GM10248 (cell line): ENCODE results near the gene TRIM7.

ENCODE experiments used
- CTCF ChIA-PET: fragments of 300-600 bp; sonication (Branson Sonifier 250); formaldehyde crosslinking; extraction: SDS; loops from one replicate; lab custom pipeline; 2021; ENCODE audit warnings: antibody characterized with exemption; lab: Yijun Ruan, JAX
- POLR2A ChIA-PET: fragments of 350-650 bp; sonication (Branson Sonifier 250); formaldehyde crosslinking; extraction: SDS; loops from one replicate; lab custom pipeline; 2020; ENCODE audit warnings: antibody characterized with exemption; lab: Yijun Ruan, JAX
- DNase-seq: peaks from one replicate; pipeline ENCODE4 v3.0.0; 2012; ENCODE audit errors: extremely low spot score
- CTCF ChIP-seq: IDR thresholded peaks from 2 replicates; pipeline ENCODE4 v1.5.1; 2012; ENCODE audit warnings: mild to moderate bottlenecking, low read depth; ENCODE audit errors: extremely low read depth, missing control alignments, control extremely low read depth

The TRIM7 gene

GRCh38 chr5:181236954-181237641, 32.1 kb upstream of the TRIM7 start:
- CTCF ChIA-PET: interaction anchor here (0.9 kb wide), 1 partner anchor 9 kb away, joined by 3 read pairs; no protein-coding TSS in a partner anchor
- TF ChIP-seq CTCF: no peak
- POLR2A ChIA-PET: interaction anchor here (0.7 to 0.9 kb wide), 2 partner anchors 23 to 25 kb away, joined by 3 read pairs; no protein-coding TSS in a partner anchor
- no peak for DNase-seq

DNA sequence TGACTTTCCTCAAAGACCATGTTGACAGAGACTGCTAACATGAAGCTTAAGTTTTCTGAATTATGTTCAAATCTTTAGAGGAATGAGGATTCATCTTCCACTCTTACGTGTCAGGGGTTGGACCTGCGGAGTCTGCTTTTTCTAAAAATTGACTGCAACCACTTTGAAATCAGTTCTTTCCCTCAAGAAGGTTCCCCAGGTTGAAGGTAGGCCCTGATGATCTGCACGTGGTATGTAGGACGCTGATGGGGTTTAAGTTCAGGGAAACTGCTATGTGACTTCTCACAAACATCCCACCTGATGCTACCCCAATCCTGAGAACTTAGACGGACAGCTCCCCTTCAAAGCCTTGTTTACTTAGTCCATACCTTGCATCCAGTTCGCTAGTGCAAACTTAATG, 31.5 kb upstream of the TRIM7 start:
- no peak for TF ChIP-seq CTCF
- ChIA-PET POLR2A (interaction anchor here (0.7 to 0.9 kb wide), 2 partner anchors 24 kb away, joined by 3 read pairs; no protein-coding TSS in a partner anchor), CTCF (interaction anchor here (0.9 kb wide), 1 partner anchor 10 kb away, joined by 3 read pairs; no protein-coding TSS in a partner anchor)
- DNase-seq: no peak

- ChIA-PET CTCF (interaction anchor here (1.0 to 1.2 kb wide), 2 partner anchors 12 to 68 kb away, joined by 3 read pairs; partner anchors contain the start of gene TRIM41), POLR2A (interaction anchor here (0.7 to 2.1 kb wide), 2 partner anchors 12 to 24 kb away, joined by 3 to 15 read pairs; partner anchors contain the start of gene TRIM41)
- DNase-seq: no peak
Observed at GRCh38 chr5:181235689-181236366, 30.8 kb upstream of the TRIM7 start.

DNA sequence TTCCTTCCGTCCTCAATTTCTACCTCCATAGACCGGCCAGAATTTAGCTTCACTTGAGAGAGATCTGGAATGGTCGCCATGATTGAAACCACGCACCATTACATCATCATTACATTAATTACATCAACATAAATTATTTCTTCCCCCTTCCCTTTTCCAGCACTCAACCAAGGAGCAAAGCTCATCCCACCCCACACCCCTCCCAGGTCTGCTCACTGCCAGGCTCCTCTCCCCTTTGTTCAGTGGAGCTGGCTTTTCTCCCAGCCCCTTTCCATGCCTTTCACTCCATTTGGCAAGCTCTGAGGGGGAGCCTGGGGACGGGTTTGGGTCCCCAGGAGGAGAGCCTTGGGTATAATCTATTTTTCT, 30.3 kb upstream of the TRIM7 start:
- ChIA-PET POLR2A (interaction anchor here (2.1 kb wide), 1 partner anchor 12 kb away, joined by 15 read pairs; the partner anchor contains the start of gene TRIM41), CTCF (interaction anchor here (0.9 to 1.2 kb wide), 3 partner anchors 12 to 67 kb away, joined by 3 to 4 read pairs (median 3); partner anchors contain the start of genes TRIM41 and TRIM52)
- no peak for TF ChIP-seq CTCF
- no peak for DNase-seq

More at GRCh38 chr5:181235689-181236366, 30.8 kb upstream of the TRIM7 start:
- TF ChIP-seq CTCF: no peak

DNA sequence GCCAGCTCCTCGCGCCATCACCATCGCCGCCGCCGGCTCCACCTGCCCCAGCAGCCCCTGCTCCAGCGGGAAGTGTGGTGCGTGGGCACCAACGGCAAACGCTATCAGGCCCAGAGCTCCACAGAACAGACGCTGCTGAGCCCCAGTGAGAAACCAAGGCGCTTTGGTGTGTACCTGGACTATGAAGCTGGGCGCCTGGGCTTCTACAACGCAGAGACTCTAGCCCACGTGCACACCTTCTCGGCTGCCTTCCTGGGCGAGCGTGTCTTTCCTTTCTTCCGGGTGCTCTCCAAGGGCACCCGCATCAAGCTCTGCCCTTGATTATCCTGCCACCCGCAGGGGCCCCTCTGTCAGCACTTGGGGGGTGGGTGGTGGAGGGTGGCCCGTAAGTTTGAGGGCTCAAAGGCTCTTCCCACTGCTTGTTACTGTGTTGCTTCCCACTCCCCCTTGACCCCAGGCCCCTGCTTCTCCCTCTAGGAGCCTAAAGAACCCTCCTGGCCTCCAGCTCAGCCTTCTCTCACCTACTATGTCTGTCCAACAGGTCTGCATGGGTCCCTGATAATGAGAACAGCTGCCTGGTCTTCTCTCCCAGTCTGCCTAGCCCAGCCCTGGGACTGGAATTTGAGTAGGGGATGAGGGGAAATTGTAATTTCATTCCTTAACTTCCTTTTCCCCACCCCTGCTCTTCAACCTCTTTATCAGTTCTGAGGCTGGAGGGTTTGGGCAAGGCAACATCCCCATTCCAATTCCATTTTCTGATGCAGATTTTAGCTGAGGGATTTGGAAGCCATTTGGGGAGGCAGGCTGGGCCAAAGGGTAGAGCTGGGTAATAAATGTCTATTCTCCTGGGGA, 29.7 kb upstream of the TRIM7 start:
- no peak for DNase-seq
- ChIA-PET POLR2A (interaction anchor here (1.7 to 2.1 kb wide), 2 partner anchors 8 to 11 kb away, joined by 4 to 15 read pairs; partner anchors contain the start of gene TRIM41), CTCF (interaction anchor here (0.9 to 1.8 kb wide), 4 partner anchors 9 to 66 kb away, joined by 3 to 4 read pairs (median 4); partner anchors contain the start of genes RACK1, TRIM41 and TRIM52)
- TF ChIP-seq CTCF: no peak
